COR-L47 (cell line): Measurements from ENCODE around the gene ADGRD1.

ENCODE experiments used
- DNase-seq: peaks from one replicate; lab custom pipeline; 2025; lab: John Stamatoyannopoulos, UW

Gene ADGRD1

DNA sequence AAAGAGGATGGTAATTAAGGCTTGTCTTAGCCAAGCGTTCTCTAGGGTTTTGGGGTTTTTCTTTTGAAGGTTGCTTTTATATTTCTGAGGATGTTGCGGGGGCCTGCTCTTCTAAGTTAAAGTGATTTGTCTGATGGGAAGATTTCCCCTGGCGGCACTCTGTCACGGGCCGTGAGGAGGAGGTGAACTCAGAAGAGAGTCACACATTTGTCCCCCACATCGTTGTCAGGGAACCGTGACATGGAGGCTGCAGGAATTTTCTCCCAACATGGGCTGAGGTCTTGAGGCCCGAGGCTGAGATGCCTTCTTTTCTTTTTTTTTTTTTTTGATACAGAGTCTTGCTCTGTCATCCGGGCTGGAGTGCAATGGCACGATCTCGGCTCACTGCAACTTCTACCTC lies 71.5 kb downstream of the ADGRD1 start:
- DNase-seq, result no peak

DNA sequence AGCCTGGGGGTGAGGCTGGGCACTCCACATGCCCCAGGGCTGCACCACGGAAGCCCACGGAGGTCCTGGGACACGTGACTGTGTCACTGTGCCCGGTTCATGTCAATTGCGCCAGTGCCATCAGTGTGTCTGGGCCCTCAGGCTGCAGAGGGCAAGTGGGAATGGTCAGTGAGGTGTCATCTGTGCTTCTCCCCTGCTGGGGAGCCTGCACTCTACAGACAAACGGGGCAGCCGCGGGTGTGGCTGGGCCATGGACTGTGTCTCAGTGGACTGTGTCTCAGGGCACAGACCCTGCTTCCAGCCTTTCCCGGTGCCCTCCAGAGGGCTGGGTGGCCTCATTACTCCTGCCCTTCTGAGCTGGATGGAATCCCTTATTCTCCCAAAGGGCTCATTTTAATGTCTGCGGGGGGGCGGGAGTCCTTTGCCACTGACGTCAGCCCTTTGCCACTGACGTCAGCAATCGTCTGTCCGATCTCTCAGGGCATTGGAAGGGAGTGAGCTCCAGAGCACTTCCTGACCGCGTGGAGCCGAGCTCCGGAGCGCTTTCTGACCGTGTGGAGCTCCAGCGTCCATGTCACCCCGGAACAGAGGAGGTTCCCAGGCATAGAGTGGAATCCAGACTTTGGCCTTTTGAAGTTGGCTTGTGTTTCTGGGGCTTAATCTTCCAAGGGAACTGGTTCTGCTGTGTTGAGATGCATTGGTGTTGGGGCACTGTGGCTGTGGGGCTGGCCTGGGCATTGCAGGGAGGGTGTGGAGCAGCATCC lies 72.4 kb downstream of the ADGRD1 start:
- DNase-seq, result no peak

DNA sequence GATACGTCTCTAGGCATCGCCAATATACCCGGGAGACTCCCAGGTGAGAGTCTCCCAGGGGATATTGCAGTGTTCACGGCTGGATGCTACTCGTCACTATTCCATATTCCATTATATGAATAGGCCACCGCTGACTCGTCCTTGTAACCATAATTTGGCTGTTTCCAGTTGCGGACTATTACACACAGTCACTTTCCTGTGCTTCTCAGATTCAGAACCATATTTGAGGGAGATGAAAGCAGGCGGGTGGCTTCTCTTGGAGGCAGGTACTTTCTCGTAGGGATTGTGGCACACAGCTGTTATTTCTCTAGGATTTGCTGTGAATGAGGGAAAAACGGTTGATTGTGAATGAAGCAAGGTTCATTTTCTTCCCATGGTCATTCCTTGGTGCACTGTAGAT lies 73.0 kb downstream of the ADGRD1 start:
- no peak for DNase-seq

DNA sequence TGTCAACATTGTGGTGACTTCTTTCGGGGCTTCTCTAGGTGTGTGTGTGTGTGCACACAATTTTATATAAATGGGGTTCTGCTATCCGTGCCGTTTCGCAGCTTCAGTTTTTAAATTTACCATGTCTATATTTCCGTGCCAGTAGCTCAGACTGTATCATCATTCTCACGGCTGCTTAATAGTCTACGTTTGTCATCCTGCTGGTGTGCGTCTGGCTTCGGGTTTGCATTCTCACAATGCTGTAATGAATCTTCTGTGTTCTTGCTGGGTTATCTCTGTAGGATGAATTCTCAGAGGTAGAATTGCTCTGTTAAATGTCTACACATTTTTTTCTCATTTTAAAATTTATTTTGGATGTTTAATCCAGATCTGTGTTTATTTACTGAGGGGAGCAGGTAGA lies 73.6 kb downstream of the ADGRD1 start:
- no peak for DNase-seq

DNA sequence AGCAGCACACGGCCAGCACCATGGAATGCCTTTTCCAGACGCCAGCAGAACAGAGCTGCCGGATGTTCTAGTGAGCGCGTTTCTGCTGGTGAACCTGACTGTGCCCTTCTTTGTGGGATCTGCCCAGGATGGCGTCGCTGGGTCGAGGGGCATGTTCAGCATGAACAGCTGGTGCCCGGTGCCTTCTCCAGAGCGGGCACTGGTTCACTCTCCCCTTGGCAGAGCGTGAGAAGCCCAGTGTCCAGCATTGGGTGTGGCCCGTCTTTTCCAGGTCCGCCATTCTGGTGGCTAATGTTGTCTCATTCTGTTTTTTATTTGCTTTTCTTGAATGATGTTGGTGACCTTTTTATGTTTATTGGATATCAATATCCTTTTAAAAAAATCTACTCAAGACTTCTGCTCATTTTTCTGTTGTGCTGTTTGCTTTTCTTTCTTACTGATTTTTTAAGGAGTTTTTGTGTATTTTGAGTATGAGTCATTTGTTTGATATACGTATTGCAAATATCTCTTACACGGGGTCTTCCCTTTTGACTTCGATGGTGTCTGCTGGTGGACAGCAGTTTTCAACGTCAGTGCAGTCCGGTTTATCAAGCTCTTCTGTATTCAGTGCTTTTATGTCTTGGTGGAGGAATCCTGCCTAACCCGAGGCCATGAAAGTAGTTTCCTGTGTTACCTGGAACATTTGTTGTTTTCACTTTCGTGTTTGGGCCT lies 74.3 kb downstream of the ADGRD1 start:
- no peak for DNase-seq

DNA sequence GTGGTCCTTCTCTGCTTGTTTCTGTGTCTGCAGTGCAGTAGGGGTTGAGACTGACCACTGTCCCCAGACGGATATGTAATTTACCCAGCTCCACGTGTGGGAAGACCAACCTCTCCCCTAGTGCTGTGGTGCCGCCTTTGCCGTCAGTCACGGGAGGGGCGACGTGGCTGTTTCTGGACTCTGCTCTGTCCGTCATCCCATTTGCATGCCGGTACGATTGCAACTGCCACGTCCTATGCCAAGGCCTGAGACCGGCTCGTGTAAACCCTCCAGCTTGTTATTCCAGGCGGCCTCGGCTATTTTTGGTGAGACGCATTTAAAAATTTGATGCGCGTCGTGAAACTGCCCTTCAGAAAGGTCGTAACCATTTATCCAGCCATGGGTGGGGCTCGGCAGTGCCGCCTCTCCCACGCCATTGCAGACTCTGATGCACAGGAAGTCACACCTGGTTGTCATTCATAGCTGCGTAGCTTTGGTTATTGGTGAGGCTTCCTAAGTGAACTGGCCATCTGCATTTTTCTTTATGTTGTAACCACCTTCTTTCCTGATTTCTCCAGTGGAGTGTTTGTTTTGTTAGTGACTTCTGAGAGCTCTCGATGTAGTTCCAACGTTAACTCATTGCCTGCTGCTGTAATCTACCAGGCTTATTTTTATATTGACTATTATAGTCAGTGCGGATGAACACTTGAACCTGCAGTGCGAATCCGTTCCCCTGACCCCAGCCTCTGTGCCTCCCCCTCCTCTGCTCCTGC lies 75.1 kb downstream of the ADGRD1 start:
- no peak for DNase-seq

DNA sequence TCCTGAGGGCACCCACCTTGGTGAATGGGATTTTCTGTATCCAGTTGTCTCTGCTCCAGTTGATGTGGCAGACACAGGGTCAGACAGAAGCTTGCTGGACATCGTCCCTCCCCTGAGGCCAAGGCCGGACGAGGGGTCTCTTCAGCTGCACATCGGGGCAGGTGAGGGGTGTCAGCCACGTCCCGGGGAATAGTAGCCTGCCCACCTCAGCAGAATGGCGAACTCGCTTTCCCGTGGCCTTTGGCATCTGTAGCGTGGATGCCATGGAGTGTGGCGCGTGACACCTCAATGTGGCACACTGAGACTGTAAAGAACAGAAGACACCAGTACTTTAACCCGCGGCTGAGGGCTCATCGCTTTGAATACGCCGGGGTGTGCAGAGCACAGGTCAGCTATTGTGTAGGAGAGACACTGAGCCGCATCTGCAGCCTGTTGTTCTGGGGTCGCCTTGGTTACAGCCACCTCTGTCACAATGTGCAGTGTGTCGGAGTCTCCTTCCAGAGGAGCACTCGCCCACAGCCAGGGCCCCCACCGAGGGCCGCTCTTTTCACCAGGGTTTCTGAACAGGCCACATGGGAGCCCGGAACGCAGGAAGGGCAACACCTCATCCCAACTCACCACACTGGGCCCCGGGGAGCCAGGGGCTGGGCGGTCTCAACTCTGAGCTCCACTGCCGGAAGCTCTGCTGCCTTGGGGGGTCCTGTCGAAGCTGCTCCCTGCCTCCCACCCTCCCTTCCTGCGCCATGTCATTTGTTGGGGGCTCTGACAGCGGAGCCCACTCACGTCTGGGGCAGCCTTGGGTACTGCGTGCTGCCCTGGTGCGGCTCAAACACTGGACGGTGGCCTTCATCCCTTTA lies 77.0 kb downstream of the ADGRD1 start:
- no peak for DNase-seq

DNA sequence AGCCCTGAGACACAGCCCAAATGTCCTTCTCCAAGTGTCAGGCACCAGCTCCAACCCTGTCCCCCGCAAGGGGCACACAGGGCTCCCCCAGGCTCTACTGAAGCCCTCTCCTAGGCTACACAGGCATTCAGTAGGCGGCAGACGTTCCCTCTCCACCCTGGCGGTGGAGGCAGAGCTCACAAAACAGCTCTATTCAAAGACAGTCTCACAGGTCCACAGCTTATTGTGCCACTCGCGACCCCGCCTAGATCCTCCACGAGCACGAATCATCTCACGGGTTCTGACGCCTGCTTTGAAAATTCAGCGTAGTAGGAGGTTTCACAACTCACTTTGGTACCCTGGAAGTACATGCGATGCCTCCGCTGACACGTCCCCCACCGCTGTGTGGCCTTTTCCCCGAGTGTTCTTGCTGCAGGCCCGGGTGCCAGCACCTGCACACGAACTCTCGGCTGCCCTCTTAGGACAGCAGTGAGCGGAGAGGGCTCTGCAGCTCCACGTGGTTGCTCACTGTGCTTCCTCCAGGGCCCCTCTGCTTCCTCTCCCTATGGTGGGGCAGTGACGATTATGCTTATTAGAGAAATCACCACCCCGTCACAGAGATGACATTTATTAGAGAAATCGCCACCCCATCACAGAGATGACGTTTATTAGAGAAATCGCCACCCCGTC lies 78.5 kb downstream of the ADGRD1 start:
- no peak for DNase-seq

DNA sequence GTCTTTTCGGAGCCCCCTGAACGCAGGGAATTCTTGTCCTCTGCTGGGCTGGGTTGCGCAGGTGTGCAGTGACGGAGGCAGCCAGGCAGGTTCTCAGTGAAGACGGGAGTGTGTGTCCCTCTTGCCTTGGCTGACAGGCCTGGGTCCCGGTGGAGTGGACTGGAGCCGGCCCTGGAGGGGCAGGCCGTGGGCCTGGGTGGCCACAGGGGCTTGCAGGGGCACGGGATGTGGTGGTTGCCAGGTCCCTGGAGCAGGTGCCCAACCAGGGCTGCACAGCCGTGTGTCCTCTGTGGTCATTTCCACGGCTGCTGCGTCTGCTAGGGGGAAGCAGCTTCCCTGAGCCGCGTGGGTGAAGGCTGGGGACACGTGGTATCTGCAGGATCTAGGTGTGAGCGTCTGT lies 79.8 kb downstream of the ADGRD1 start:
- no peak for DNase-seq

DNA sequence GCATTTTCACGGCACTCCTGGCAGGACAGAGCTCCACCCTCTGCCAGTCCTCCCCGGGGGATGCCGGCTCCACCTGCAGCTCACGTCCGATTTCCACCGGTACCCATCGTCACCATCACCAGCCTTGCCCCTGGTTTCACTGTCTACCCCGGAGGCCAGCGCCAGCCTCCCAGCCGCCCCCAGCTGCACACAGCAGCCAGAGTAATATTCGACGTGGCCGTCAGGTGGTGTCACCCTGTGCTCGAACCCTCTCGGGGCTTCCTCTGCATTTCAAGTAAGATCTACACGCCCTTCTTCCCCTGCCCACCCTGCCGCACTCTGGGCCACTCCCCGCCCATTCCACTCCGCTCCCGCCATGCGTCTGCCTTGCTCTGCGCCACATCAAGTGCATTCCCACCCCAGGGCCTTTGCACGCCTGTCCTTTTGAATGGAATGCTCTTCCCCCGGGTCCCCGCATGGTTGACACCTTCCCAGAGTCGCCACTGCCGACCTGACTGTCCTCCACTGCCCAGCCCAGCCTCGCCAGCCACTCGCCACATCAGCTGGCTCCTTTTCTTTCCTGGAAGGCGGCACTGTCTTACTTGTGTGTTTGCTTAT lies 80.3 kb downstream of the ADGRD1 start:
- no peak for DNase-seq

DNA sequence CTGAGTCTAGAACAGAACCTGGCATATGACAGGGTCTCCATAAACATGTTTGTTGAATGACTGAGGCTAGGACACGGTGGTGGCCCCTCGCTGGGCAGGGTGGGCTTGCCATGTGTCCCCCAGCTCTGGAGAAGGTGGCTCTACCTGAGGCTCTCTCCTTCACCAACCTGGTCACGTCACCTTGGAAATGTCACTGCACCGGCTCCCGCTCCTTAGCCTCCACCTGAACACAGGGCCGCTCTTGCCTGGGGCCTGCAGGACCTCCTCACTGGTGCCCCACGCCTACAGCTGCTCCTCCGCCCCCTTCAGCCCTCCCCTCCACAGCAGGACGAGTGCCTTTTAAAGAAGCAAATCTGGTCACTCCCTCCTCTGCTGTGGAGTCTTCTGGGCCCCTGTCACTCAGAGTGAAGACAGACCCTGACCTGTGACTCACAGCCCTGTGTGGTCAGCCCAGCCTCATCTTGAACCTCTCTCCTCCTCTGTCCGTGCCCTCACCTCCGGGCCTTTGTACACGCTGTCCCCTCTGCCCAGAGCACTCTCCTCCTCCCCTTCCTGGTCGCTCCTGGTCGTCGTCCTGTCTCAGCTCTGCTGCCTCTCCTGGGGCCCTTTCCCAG lies 81.0 kb downstream of the ADGRD1 start:
- no peak for DNase-seq

DNA sequence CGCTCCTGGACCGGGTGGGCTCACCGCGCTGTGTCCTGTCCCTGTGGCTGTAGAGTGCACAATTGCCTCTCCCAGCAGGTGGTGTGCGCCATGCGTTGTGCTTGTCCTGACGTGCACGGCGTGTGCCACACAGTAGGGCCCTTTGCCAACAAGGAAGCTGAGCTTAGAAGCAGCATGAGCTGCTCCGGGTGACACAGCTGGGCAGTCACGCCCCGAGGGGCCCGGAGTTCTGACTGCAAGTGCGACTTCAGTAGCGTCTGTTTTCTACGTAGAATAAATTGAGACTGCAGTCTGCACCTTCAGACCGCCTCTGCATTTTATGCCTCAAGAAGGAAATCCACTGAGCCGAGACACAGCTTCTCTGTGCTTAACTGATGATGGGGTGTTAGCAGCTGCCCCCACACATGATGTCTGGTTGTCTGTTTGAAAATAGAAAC lies 81.6 kb downstream of the ADGRD1 start:
- no peak for DNase-seq

DNA sequence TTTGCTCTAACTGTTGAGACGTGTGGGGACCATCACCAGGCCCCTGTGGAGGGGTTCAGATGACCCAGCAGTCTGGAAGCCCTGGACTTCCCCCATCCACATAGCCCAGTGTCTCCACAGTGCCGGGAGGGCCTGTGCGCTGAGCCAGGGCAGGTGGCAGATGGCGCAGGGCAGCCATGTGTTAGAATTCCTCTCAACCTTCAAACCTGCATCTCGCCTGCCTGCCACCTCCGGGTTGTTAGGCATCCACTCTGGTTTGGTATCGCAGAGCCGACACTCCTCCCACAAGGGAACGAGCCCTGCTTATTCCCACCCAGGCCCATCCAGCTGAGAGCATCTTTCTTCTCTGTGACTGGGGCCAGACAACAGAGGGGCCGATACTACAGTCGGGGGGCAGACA lies 84.5 kb downstream of the ADGRD1 start:
- DNase-seq, result no peak

DNA sequence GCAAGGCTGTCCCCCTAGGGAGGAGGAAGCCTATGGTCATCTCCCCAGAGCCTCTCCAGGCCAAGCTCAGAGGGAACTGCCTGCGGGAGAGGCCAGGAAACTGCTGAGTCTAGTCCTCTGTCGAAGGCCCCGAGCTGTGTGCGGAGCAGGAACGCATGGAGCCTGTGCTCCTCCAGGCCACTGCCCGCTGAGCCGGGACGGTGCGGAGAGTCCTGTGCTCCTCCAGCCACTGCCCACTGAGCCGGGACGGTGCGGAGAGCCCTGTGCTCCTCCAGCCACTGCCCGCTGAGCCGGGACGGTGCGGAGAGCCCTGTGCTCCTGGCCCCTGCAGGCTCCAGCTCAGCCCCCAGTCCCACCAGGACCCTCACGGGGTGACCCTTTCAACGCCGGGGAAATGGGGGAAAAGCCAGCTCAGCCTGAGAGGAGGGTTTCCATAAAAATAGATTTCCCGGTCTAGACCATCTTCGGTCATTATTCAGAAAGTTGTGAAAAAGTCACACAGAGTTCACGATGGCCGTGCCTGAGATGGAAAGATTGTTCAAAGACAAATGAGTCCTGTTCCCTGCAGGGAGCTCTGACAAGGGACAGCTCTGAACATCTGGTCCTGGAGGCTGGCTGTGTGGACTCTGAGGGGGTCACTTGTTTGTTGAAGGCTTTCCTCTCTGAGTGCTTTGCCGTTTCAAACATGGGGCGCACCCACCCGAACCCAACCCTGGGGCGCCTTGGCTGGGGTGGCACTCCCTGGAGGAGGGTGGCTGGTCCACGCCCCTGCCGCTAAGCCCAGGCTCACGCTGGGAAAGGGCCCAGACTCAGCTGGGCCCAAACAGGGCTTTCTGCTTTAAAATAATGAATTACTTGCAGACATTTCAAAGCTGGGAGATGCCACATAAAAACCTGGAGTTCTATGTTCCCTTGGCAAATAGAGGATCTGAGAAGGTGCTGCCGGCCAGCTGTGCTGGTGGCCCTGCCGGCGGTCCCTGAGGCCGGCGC lies 85.5 kb downstream of the ADGRD1 start:
- no peak for DNase-seq

DNA sequence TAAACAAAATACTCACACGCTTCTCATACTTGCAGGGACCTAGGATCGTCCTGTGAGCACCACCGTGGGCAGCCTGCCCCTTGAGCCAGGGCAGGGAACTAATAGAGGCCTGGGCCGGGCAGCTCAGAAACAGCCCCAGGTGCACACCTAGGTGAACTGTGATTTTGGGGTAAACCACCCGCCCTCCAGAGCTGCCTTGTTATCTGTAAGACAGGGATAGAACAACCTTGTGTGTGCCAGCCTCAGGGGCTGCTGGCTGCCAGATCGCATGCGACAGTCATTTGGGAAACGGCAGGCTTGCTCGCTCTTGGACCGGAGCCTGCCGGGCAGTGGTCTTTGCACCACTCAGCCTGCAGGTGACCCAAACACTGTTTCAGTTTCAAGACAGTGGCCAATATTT lies 86.8 kb downstream of the ADGRD1 start:
- DNase-seq, result no peak

DNA sequence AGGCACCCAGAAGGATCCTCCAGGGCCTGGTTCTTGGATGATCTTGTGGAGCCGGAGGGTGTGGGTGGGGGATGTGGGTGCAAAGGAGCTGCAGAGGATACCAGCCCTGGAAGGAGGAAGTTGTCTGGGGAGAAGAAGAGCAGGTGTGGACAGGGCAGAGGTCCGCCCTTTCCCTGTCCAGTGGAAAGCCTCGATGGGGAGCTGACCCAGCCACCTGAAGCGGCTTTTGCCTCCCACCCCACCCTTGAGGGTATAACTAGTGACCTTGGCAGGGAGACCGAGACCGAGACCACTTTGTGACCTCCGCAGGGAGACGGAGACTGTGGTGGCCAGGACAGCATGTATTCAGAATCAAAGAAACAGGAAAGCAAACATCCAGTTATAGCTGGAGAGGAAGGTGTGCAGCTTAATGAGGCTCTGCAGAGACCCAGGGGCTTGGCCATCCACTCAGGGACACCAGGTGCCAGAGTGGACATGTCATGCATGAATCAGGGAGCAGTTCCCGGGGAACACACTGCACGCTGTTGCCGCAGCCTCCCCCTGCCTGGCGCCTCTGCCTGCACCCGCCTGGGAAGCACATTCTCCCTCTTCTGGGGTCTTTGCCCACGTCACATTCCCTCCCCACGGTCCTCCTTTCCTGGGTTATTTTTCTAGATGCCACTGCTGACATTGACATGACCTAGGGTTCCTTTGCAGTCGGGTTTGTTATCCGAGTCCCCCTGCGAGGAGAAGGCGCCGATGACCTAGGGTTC lies 87.7 kb downstream of the ADGRD1 start:
- DNase-seq, result no peak

DNA sequence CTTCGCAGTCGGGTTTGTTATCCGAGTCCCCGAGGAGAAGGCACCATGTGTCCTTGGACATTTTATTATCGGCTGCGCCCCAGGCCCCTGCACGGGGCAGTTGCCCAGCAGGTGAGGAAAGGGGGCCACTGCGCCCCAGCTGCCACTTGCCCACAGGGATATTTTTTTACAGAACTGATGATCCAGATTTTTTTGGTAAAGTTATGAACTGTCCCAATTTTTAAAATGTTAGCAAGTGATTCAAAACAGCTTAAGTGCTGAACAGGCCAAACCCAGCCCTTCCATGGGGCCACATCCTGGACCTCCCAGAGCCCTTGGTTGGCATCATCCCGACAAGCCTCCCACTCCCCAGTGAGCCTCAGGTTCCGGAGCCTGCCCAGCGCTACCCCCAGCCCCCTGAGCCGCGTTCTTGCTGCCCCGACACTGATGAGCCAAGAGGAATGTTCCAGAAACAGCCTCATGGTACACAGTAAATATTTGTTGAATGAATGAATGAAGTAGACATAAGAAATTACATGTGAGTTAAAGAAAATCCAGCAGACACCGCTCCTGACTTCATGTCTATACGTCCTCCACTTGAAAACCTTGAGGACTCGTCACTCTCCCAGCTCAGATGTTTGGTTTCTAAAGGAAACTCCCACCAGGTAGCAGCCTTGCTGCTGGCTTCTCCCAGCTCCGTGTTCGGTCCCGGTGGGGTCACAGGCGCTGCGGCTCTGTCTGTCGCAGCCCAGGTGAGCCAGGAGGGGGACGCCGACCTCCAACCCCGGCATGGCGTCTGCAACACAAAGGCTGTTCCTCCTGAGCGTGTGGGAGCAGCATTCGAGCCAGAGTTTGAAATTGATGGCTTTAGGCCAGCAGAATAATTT lies 88.5 kb downstream of the ADGRD1 start:
- DNase-seq, result no peak

DNA sequence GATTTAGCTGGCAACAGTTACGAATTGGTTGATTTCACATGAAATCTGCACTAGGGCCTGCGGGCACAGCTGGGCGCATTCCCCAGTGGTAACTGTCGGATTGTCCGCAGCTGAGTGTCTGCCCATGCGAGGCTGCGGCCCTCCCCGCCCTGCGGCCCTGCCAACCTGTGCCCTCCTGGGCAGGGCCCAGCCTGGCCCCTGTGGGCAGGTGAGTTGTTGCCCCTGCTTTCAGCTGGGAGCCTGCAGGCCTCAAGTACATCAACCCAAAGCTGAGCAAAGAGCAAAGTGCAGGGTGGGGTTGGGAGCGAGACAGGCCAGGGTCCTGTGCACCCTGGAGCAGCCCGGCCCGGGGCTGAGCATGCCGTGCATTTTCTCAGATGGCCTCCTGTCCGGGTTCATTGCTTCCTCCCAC lies 89.1 kb downstream of the ADGRD1 start:
- DNase-seq, result no peak
